ENCODE data around the gene CTDSP2.

Gene CTDSP2

DNA sequence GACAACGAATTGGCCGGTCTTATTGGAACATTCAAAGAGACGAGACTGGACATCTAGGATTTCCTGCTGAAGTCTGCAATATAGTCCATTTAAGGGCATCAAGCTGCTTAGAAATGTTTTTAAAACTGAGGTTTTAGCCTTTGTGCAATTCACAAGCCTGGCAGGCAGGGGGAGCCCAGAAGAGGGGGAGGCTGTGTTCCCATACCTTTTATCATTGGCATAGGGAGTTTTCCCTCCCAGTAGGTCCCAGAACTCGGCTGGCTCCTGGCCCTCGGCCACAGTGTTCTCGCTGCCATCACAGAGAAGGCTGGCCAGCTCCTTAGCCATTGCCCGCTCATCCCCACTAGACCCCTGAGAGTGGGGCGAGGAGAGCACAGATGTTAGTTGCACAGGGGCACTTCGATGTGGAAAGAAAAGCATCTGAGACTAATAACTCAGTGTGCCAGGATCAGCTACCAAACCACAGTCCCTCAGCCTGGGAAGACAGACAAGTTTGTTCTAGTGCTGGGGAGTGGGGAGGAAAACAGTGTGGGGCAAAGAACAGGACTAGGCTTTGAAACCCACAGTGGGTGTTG is 43.1 kb downstream of the CTDSP2 start:
- peak; percentile 15; the same call in 1 of the 2 replicates for TF ChIP-seq NFIC (IDR thresholded peaks at IDR 0.05)
- peak; percentile 73 for TF ChIP-seq RAD21 (IDR thresholded peaks at IDR 0.05; ENCODE audit: low read depth)
- no peak for TF ChIP-seq CREB1 (IDR thresholded peaks at IDR 0.05; ENCODE audit: low read depth)

DNA sequence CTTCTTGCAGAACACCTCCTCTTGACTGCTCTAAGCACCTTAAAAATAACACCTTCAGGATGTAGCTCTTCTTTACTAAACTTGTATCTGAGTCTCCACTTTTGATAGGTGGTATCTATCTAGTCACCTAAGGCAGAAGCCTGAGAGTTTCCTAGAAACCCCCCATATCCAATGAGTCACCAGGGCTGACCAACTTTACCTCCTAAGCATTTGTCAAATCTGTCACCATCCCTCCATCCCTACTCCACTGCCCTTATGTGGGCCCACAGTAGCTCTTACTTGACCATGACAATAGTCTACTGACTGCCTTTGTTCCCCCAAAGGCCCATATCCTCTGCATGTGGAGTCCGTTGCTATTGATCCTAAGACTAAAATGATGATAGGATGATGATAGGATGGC is 43.9 kb downstream of the CTDSP2 start:
- no peak for TF ChIP-seq ZBTB7A (IDR thresholded peaks at IDR 0.05; ENCODE audit: low read depth)
- no peak for TF ChIP-seq EGR1 (IDR thresholded peaks at IDR 0.05)
- TF ChIP-seq RAD21 (IDR thresholded peaks at IDR 0.05; ENCODE audit: low read depth): no peak
- TF ChIP-seq, protein P1, sequence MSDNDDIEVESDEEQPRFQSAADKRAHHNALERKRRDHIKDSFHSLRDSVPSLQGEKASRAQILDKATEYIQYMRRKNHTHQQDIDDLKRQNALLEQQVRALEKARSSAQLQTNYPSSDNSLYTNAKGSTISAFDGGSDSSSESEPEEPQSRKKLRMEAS (IDR thresholded peaks at IDR 0.05): no peak
- no peak for TF ChIP-seq NFIC (IDR thresholded peaks at IDR 0.05)
- no peak for TF ChIP-seq FOXM1 (IDR thresholded peaks at IDR 0.05; ENCODE audit: borderline replicate concordance, low read depth)

DNA sequence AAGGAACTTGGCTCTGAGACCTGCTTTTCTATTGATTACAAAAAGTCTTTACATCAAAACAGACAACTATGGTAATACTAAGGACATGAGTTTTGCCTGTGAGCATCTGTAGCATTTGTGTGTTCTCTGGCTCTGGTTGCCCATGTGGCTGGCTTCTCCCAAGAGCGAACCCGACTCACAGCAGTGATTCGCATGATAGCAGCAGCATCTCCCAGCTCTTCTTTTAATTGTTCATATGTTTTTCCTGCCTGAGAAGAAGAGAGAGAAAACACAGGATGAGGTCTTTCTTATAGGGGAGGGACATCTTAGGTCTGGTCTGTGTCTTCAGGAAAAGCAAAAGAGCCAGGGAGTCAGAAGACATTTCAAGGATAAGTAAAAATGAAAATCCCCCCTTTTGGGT is 45.6 kb downstream of the CTDSP2 start:
- TF ChIP-seq EP300 (IDR thresholded peaks at IDR 0.05; ENCODE audit: borderline replicate concordance): no peak
- TF ChIP-seq EGR1 (IDR thresholded peaks at IDR 0.05): no peak
- no peak for TF ChIP-seq TAF1 (IDR thresholded peaks at IDR 0.05; ENCODE audit: low read depth)
- TF ChIP-seq RAD21 (IDR thresholded peaks at IDR 0.05; ENCODE audit: low read depth): no peak
- no peak for TF ChIP-seq YY1 (IDR thresholded peaks at IDR 0.05; ENCODE audit: low read depth)
- TF ChIP-seq, protein P2, sequence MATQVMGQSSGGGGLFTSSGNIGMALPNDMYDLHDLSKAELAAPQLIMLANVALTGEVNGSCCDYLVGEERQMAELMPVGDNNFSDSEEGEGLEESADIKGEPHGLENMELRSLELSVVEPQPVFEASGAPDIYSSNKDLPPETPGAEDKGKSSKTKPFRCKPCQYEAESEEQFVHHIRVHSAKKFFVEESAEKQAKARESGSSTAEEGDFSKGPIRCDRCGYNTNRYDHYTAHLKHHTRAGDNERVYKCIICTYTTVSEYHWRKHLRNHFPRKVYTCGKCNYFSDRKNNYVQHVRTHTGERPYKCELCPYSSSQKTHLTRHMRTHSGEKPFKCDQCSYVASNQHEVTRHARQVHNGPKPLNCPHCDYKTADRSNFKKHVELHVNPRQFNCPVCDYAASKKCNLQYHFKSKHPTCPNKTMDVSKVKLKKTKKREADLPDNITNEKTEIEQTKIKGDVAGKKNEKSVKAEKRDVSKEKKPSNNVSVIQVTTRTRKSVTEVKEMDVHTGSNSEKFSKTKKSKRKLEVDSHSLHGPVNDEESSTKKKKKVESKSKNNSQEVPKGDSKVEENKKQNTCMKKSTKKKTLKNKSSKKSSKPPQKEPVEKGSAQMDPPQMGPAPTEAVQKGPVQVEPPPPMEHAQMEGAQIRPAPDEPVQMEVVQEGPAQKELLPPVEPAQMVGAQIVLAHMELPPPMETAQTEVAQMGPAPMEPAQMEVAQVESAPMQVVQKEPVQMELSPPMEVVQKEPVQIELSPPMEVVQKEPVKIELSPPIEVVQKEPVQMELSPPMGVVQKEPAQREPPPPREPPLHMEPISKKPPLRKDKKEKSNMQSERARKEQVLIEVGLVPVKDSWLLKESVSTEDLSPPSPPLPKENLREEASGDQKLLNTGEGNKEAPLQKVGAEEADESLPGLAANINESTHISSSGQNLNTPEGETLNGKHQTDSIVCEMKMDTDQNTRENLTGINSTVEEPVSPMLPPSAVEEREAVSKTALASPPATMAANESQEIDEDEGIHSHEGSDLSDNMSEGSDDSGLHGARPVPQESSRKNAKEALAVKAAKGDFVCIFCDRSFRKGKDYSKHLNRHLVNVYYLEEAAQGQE (IDR thresholded peaks at IDR 0.05; ENCODE audit: low read depth): no peak
- TF ChIP-seq, protein P3, sequence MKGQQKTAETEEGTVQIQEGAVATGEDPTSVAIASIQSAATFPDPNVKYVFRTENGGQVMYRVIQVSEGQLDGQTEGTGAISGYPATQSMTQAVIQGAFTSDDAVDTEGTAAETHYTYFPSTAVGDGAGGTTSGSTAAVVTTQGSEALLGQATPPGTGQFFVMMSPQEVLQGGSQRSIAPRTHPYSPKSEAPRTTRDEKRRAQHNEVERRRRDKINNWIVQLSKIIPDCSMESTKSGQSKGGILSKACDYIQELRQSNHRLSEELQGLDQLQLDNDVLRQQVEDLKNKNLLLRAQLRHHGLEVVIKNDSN (IDR thresholded peaks at IDR 0.05): no peak
- no peak for TF ChIP-seq TEAD4 (IDR thresholded peaks at IDR 0.05)
- TF ChIP-seq CREB1 (IDR thresholded peaks at IDR 0.05; ENCODE audit: low read depth): no peak
- no peak for TF ChIP-seq NFIC (IDR thresholded peaks at IDR 0.05)
- TF ChIP-seq, protein P1 (IDR thresholded peaks at IDR 0.05): no peak
- no peak for TF ChIP-seq TCF12 (IDR thresholded peaks at IDR 0.05; ENCODE audit: low read depth)
- no peak for TF ChIP-seq FOXM1 (IDR thresholded peaks at IDR 0.05; ENCODE audit: borderline replicate concordance, low read depth)
- no peak for TF ChIP-seq CEBPB (IDR thresholded peaks at IDR 0.05)
- no peak for TF ChIP-seq ZBTB7A (IDR thresholded peaks at IDR 0.05; ENCODE audit: low read depth)

DNA sequence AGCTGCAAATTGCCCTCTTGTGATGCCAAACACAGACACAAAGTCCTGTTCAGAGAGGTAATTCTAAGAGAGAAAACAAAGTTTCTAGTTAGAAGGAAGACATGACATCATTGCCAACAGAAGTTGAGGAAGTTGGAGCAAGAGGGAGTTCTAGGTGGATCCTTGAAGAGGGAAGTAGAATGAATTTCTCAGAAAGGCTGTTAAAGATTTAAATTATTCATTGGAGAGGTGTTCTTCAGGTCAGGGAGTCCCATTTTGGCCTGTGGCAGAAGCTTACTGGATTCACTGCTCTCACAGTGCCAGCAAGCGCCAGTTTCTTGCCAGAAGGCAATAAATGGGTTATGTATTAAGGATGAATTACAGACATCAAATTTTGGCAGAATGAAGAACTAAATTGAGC is 48.6 kb downstream of the CTDSP2 start:
- TF ChIP-seq, protein P1 (IDR thresholded peaks at IDR 0.05): no peak
- TF ChIP-seq NFIC (IDR thresholded peaks at IDR 0.05) (no peak), RAD21 (IDR thresholded peaks at IDR 0.05; ENCODE audit: low read depth) (no peak), ZBTB7A (IDR thresholded peaks at IDR 0.05; ENCODE audit: low read depth) (no peak), EGR1 (IDR thresholded peaks at IDR 0.05) (no peak), TAF1 (IDR thresholded peaks at IDR 0.05; ENCODE audit: low read depth) (no peak), EP300 (IDR thresholded peaks at IDR 0.05; ENCODE audit: borderline replicate concordance) (no peak)
- TF ChIP-seq, protein P2 (IDR thresholded peaks at IDR 0.05; ENCODE audit: low read depth): no peak

DNA sequence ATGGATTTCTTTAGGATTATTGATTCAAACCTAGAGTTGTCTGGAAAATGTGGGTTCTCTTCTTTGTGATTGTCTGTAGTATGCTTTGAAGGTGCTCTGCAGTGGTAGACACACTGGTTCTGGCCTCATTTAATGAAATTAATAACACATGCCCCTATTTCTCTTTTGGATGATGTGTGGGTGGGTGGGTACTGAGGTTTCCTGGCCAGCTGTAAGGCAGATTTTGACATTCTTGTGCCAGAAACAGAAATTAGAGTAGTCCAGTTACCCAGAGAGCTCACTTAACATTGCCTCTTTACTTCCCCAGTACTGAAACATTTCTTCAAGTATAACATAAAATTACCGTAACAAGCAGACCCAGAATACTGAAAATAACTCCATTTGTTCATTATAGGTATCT is 49.5 kb downstream of the CTDSP2 start:
- TF ChIP-seq TCF12 (IDR thresholded peaks at IDR 0.05; ENCODE audit: low read depth): no peak
- TF ChIP-seq TEAD4 (IDR thresholded peaks at IDR 0.05): no peak
- TF ChIP-seq RAD21 (IDR thresholded peaks at IDR 0.05; ENCODE audit: low read depth): no peak
- no peak for TF ChIP-seq EGR1 (IDR thresholded peaks at IDR 0.05)
- no peak for TF ChIP-seq TAF1 (IDR thresholded peaks at IDR 0.05; ENCODE audit: low read depth)

DNA sequence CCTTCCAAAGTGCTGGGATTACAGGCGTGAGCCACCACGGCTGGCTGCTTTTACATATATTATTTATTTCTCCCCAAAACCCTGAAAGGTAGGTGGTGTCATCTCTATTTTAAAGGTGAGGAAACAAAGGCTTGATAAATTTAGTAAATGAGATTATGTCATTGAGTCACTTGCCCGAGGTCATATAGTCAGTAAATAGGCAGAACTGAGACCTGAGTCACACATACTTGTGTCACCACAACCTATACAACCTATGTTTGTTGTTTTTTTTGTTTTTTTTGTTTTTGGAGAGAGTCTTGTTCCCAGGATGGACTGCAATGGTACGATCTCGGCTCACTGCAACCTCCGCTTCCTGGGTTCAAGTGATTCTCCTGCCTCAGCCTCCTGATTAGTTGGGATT is 51.2 kb downstream of the CTDSP2 start:
- TF ChIP-seq, protein P2 (IDR thresholded peaks at IDR 0.05; ENCODE audit: low read depth): no peak

Measured in Ishikawa (cell line).